ENCODE data around the gene MSI2. TPM values are rescaled to one million over a fixed set of nuclear protein-coding genes. Genes with fewer than 3 reads are reported as not detected.
A peak's percentile ranks its signal among the peaks of the same experiment; 100 is the strongest.

The MSI2 gene
- polyA plus RNA-seq, 1 donor from 2014 or later, result 3.8 TPM

- no peak overlapping the region for H3K27ac Mint-ChIP-seq
- peaks cover 10% of the 10 kb centered on the region for H3K36me3 Mint-ChIP-seq
- no peak overlapping the region for H3K4me3 Mint-ChIP-seq
- H3K27me3 Mint-ChIP-seq, result no peaks in the 10 kb centered on the region
- peaks cover 0 to 2% (median 1%) of the 10 kb centered on the region in 3 donors for H3K4me1 Mint-ChIP-seq
- no peaks in the 10 kb centered on the region for H3K9me3 Mint-ChIP-seq
Measured at GRCh38 chr17:57588086-57588485, 331.8 kb downstream of the MSI2 start.

- Mint-ChIP-seq H3K4me1 (peaks cover 0 to 2% (median 1%) of the 10 kb centered on the region in 3 donors), H3K27me3 (no peaks in the 10 kb centered on the region), H3K36me3 (peaks cover 12% of the 10 kb centered on the region), H3K27ac (no peak overlapping the region), H3K4me3 (no peak overlapping the region), H3K9me3 (peaks cover 0 to 1% (median 0%) of the 10 kb centered on the region in 3 donors)
Measured at GRCh38 chr17:57589151-57590034, 333.1 kb downstream of the MSI2 start.

- H3K27me3 Mint-ChIP-seq, result no peaks in the 10 kb centered on the region
- peak overlapping the region in 1 of 3 donors; percentile 81 for H3K27ac Mint-ChIP-seq
- H3K4me1 Mint-ChIP-seq, result peaks cover 10 to 12% (median 11%) of the 10 kb centered on the region in 3 donors
- peaks cover 11% of the 10 kb centered on the region for H3K36me3 Mint-ChIP-seq
- peaks cover 0 to 2% (median 0%) of the 10 kb centered on the region in 3 donors for H3K9me3 Mint-ChIP-seq
- H3K4me3 Mint-ChIP-seq, result no peak overlapping the region
Measured at GRCh38 chr17:57593739-57594462, 337.6 kb downstream of the MSI2 start.

- no peak overlapping the region for H3K27ac Mint-ChIP-seq
Measured at GRCh38 chr17:57594767-57595166, 338.4 kb downstream of the MSI2 start.

GRCh38 chr17:57595426-57595825, 339.1 kb downstream of the MSI2 start:
- H3K36me3 Mint-ChIP-seq, result peaks cover 12% of the 10 kb centered on the region
- no peaks in the 10 kb centered on the region for H3K27me3 Mint-ChIP-seq
- peaks cover 0 to 2% (median 0%) of the 10 kb centered on the region in 3 donors for H3K9me3 Mint-ChIP-seq
- peak overlapping the region in 1 of 3 donors; percentile 23 for H3K27ac Mint-ChIP-seq
- H3K4me1 Mint-ChIP-seq, result peaks cover 16 to 24% (median 24%) of the 10 kb centered on the region in 3 donors
- no peak overlapping the region for H3K4me3 Mint-ChIP-seq

More at GRCh38 chr17:57594767-57595166, 338.4 kb downstream of the MSI2 start:
- no peak overlapping the region for H3K4me3 Mint-ChIP-seq
- H3K27me3 Mint-ChIP-seq, result no peaks in the 10 kb centered on the region
- peaks cover 16 to 20% (median 19%) of the 10 kb centered on the region in 3 donors for H3K4me1 Mint-ChIP-seq
- peaks cover 0 to 2% (median 0%) of the 10 kb centered on the region in 3 donors for H3K9me3 Mint-ChIP-seq
- peaks cover 12% of the 10 kb centered on the region for H3K36me3 Mint-ChIP-seq

GRCh38 chr17:57595947-57596695, 339.8 kb downstream of the MSI2 start:
- Mint-ChIP-seq H3K36me3 (peaks cover 12% of the 10 kb centered on the region), H3K27me3 (no peaks in the 10 kb centered on the region), H3K9me3 (peaks cover 0 to 2% (median 0%) of the 10 kb centered on the region in 3 donors), H3K4me1 (peaks cover 16 to 28% (median 24%) of the 10 kb centered on the region in 3 donors), H3K27ac (no peak overlapping the region), H3K4me3 (no peak overlapping the region)

GRCh38 chr17:57597101-57597500, 340.8 kb downstream of the MSI2 start:
- peaks cover 0 to 2% (median 0%) of the 10 kb centered on the region in 3 donors for H3K9me3 Mint-ChIP-seq

GRCh38 chr17:57597531-57598453, 341.5 kb downstream of the MSI2 start:
- Mint-ChIP-seq H3K4me1 (peaks cover 23 to 29% (median 24%) of the 10 kb centered on the region in 3 donors), H3K36me3 (peaks cover 7% of the 10 kb centered on the region), H3K27me3 (no peaks in the 10 kb centered on the region), H3K4me3 (no peak overlapping the region), H3K9me3 (peaks cover 0 to 2% (median 0%) of the 10 kb centered on the region in 3 donors), H3K27ac (no peak overlapping the region)

More at GRCh38 chr17:57597101-57597500, 340.8 kb downstream of the MSI2 start:
- H3K4me3 Mint-ChIP-seq, result no peak overlapping the region
- peaks cover 7% of the 10 kb centered on the region for H3K36me3 Mint-ChIP-seq
- H3K27me3 Mint-ChIP-seq, result no peaks in the 10 kb centered on the region
- peaks cover 20 to 28% (median 24%) of the 10 kb centered on the region in 3 donors for H3K4me1 Mint-ChIP-seq
- H3K27ac Mint-ChIP-seq, result no peak overlapping the region

- Mint-ChIP-seq H3K36me3 (peaks cover 5% of the 10 kb centered on the region), H3K4me3 (peak overlapping the region in 3 of 4 donors; percentile 38 to 84 (median 67)), H3K27me3 (no peaks in the 10 kb centered on the region), H3K9me3 (peaks cover 0 to under 1% (median 0%) of the 10 kb centered on the region in 3 donors), H3K27ac (peak overlapping the region; percentile 57 to 84 (median 81)), H3K4me1 (peaks cover 34 to 41% (median 35%) of the 10 kb centered on the region in 3 donors)
Measured at GRCh38 chr17:57599271-57600045, 343.1 kb downstream of the MSI2 start.

- Mint-ChIP-seq H3K27ac (peak overlapping the region; percentile 10 to 81 (median 26)), H3K4me1 (peaks cover 38 to 44% (median 38%) of the 10 kb centered on the region in 3 donors), H3K9me3 (no peaks in the 10 kb centered on the region), H3K27me3 (no peaks in the 10 kb centered on the region), H3K4me3 (peak overlapping the region in 1 of 4 donors; percentile 12), H3K36me3 (peaks cover 5% of the 10 kb centered on the region)
Measured at GRCh38 chr17:57600074-57600473, 343.8 kb downstream of the MSI2 start.

- Mint-ChIP-seq H3K4me3 (no peak overlapping the region), H3K27me3 (no peaks in the 10 kb centered on the region), H3K27ac (no peak overlapping the region), H3K4me1 (peaks cover 45 to 56% (median 48%) of the 10 kb centered on the region in 3 donors), H3K36me3 (peaks cover 5% of the 10 kb centered on the region), H3K9me3 (no peaks in the 10 kb centered on the region)
Measured at GRCh38 chr17:57601143-57601735, 344.9 kb downstream of the MSI2 start.

GRCh38 chr17:57602896-57603295, 346.6 kb downstream of the MSI2 start:
- Mint-ChIP-seq H3K4me1 (peaks cover 41 to 52% (median 49%) of the 10 kb centered on the region in 3 donors), H3K9me3 (no peaks in the 10 kb centered on the region), H3K27ac (no peak overlapping the region), H3K36me3 (peaks cover 4% of the 10 kb centered on the region), H3K4me3 (peak overlapping the region in 1 of 4 donors; percentile 73), H3K27me3 (no peaks in the 10 kb centered on the region)
